Glutamatergic neuron (in vitro differentiated cells): ENCODE results near the gene VPS72. TPM values are rescaled to one million over a fixed set of nuclear protein-coding genes. Genes with fewer than 3 reads are reported as not detected.
"Not testable (repeated sequence)": the region's sequence is repeated elsewhere in the genome, so short reads cannot be mapped to it uniquely, and the experiment has no call there.

ENCODE experiments used
- DNase-seq: peaks from one replicate; pipeline ENCODE4 v3.0.0; 2022
- H3K27ac Mint-ChIP-seq: one replicate; pipeline ENCODE4 v1.8.0; 2020; ENCODE audit warnings: mild to moderate bottlenecking, mixed read lengths, inconsistent platforms; ENCODE audit not compliant: unreplicated experiment
- H3K27me3 Mint-ChIP-seq: one replicate; pipeline ENCODE4 v1.8.0; 2020; ENCODE audit warnings: mild to moderate bottlenecking, moderate library complexity, mixed read lengths, inconsistent platforms; ENCODE audit not compliant: unreplicated experiment
- H3K36me3 Mint-ChIP-seq: one replicate; pipeline ENCODE4 v1.8.0; 2020; ENCODE audit warnings: mild to moderate bottlenecking, mixed read lengths, inconsistent platforms; ENCODE audit not compliant: unreplicated experiment
- H3K4me1 Mint-ChIP-seq: one replicate; pipeline ENCODE4 v1.8.0; 2020; ENCODE audit warnings: mild to moderate bottlenecking, low read depth, mixed read lengths, inconsistent platforms; ENCODE audit not compliant: unreplicated experiment
- H3K4me3 Mint-ChIP-seq: one replicate; pipeline ENCODE4 v1.8.0; 2020; ENCODE audit warnings: mild to moderate bottlenecking, mixed read lengths, inconsistent platforms; ENCODE audit not compliant: unreplicated experiment
- H3K9me3 Mint-ChIP-seq: one replicate; pipeline ENCODE4 v1.8.0; 2020; ENCODE audit warnings: mild to moderate bottlenecking, moderate library complexity, mixed read lengths, inconsistent platforms; ENCODE audit not compliant: unreplicated experiment
- total RNA-seq: library from RNA; stranded (reverse); fragmentation: NEBNext Ultra II Directional; extraction: Animal tissue kit (Norgen Biotek cat#: 25700); gene quantifications from one replicate; pipeline ENCODE4 v1.2.1, GENCODE V29; 2021; ENCODE audit not compliant: unreplicated experiment
- TF ChIP-seq, protein P1 (sequence below): fragments of 200-600 bp; sonication (generic); IDR thresholded peaks from one replicate; pipeline ENCODE4 v1.5.0; 2021; ENCODE audit not compliant: partially characterized antibody, unreplicated experiment

Gene VPS72
- total RNA-seq, 1 donor from 2014 or later: 125 TPM

DNA sequence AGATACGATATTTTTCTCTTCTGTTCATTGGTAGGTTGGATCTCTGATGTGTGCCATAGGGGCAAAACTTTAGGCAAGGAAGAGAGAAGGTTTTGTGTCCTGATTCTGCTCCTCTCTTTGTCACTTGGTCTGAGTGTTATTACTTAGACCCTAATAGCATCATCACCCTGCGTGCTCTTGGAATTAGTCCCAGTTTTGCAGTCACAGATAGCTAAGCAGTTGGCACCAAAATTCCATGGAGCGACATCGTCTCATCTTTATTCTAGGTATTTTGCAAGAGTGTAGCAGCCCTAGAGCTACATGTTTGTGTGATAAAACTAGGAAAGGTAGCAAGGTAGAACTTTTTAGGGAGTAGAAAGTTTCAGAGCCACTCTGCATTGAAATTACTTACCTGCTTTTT lies 32.1 kb upstream of the VPS72 start:
- TF ChIP-seq, protein P1, sequence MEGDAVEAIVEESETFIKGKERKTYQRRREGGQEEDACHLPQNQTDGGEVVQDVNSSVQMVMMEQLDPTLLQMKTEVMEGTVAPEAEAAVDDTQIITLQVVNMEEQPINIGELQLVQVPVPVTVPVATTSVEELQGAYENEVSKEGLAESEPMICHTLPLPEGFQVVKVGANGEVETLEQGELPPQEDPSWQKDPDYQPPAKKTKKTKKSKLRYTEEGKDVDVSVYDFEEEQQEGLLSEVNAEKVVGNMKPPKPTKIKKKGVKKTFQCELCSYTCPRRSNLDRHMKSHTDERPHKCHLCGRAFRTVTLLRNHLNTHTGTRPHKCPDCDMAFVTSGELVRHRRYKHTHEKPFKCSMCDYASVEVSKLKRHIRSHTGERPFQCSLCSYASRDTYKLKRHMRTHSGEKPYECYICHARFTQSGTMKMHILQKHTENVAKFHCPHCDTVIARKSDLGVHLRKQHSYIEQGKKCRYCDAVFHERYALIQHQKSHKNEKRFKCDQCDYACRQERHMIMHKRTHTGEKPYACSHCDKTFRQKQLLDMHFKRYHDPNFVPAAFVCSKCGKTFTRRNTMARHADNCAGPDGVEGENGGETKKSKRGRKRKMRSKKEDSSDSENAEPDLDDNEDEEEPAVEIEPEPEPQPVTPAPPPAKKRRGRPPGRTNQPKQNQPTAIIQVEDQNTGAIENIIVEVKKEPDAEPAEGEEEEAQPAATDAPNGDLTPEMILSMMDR: no peak
- Mint-ChIP-seq H3K9me3 (peaks cover 3% of the 10 kb centered on the region), H3K4me3 (no peak overlapping the region), H3K4me1 (no peaks in the 10 kb centered on the region), H3K27ac (no peak overlapping the region), H3K36me3 (no peaks in the 10 kb centered on the region), H3K27me3 (no peaks in the 10 kb centered on the region)
- DNase-seq: no peak

DNA sequence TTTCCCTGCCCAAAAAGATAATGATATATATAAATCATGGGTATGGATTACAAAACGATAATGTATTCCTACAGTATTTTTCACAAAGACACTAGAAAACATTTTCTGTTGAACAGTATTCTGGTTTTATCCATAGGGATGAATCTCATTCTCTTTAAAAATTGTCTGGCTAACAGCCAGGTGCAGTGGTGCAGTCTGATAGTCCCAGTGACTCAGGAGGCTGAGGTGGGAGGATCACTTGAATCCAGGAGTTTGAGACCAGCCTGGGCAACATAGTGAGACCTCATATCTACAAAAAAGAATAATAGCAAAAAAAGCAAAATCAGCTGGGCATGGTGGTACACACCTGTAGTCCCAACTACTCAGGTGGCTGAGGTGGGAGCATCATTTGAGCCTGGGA lies 31.6 kb upstream of the VPS72 start:
- H3K4me3 Mint-ChIP-seq: no peak overlapping the region
- H3K9me3 Mint-ChIP-seq: peaks cover 3% of the 10 kb centered on the region
- H3K27me3 Mint-ChIP-seq: no peaks in the 10 kb centered on the region
- no peak for DNase-seq
- H3K4me1 Mint-ChIP-seq: no peaks in the 10 kb centered on the region
- no peaks in the 10 kb centered on the region for H3K36me3 Mint-ChIP-seq
- no peak overlapping the region for H3K27ac Mint-ChIP-seq
- TF ChIP-seq, protein P1: no peak

DNA sequence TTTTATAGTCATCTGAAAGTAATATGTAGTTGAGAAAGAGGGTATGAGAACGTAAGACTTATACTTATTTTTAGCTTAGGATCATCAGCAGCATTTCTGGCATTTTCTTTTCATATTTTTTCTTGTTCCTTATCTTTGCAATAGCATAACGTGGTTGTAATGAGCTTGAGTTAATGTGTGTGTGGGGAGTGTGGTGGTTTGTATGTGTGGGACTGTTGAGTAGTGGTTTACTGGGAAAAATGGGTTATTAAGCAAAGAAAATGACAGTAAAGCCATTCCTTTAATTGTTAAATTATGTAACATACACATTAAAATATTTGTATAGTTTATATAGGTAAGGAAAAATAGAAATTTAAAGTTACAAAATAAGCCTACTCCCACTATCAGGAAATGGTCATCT lies 23.6 kb upstream of the VPS72 start:
- H3K36me3 Mint-ChIP-seq: peaks cover 4% of the 10 kb centered on the region
- no peak overlapping the region for H3K27ac Mint-ChIP-seq
- TF ChIP-seq, protein P1: no peak

DNA sequence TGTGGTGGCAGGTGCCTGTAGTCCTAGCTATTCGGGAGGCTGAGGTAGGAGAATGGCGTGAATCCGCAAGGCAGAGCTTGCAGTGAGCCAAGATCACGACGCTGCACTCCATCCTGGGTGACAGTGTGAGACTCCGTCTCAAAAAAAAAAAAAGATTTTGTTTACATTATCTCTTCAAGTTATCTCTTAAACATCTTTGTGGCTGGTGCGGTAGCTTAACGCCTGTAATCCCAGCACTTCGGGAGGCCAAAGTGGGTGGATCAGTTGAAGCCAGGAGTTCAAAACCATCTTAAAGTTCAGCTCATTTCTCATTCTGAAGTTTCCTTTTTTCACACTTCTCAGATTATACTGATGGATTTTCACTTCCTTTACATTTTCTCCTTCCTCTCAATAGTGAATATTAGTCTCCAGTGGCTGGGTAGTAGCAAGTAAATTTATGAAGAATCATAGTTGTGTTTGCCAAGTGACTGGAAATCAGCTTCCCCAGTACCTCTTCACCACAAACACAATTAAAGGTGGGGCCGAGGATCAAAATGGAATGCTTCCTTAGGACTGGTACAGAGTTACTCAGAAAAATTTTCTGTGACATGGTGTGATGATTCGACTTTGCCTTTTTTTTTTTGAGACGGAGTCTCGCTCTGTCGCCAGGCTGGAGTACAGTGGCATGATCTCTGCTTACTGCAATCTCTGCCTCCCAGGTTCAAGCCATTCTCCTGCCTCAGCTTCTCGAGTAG lies 22.1 kb upstream of the VPS72 start:
- H3K36me3 Mint-ChIP-seq: peaks cover 4% of the 10 kb centered on the region
- H3K4me3 Mint-ChIP-seq: no peak overlapping the region
- no peaks in the 10 kb centered on the region for H3K9me3 Mint-ChIP-seq
- H3K4me1 Mint-ChIP-seq: no peaks in the 10 kb centered on the region
- TF ChIP-seq, protein P1: no peak
- peak overlapping the region; percentile 70 for H3K27ac Mint-ChIP-seq
- peaks cover 4% of the 10 kb centered on the region for H3K27me3 Mint-ChIP-seq
- no peak for DNase-seq

More for the DNA sequence above, 23.6 kb upstream of the VPS72 start:
- Mint-ChIP-seq H3K4me1 (no peaks in the 10 kb centered on the region), H3K9me3 (no peaks in the 10 kb centered on the region), H3K27me3 (peaks cover 4% of the 10 kb centered on the region), H3K4me3 (no peak overlapping the region)
- DNase-seq: no peak

DNA sequence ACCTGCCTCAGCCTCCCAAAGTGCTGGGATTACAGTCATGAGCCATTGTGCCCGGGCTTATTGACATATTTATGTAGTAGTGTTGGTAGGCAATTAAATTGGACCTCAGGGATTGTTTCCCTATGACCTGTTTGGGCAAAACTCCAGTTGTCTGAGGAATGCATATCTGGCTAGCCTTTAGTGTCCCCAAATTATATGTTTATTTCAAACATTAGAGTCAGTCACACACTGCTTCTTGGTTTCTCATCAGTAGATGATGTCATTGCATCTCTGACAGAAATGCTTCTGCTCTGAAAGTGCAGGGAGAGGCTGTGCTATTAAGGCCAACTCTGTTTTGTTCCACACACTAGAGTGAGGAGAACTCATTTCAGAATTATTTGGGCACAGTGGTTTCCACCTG lies 20.8 kb upstream of the VPS72 start:
- no peak overlapping the region for H3K27ac Mint-ChIP-seq
- peaks cover 2% of the 10 kb centered on the region for H3K9me3 Mint-ChIP-seq
- DNase-seq: no peak
- TF ChIP-seq, protein P1: no peak
- H3K4me3 Mint-ChIP-seq: no peak overlapping the region
- peaks cover 4% of the 10 kb centered on the region for H3K36me3 Mint-ChIP-seq
- H3K27me3 Mint-ChIP-seq: peaks cover 4% of the 10 kb centered on the region
- H3K4me1 Mint-ChIP-seq: no peaks in the 10 kb centered on the region

DNA sequence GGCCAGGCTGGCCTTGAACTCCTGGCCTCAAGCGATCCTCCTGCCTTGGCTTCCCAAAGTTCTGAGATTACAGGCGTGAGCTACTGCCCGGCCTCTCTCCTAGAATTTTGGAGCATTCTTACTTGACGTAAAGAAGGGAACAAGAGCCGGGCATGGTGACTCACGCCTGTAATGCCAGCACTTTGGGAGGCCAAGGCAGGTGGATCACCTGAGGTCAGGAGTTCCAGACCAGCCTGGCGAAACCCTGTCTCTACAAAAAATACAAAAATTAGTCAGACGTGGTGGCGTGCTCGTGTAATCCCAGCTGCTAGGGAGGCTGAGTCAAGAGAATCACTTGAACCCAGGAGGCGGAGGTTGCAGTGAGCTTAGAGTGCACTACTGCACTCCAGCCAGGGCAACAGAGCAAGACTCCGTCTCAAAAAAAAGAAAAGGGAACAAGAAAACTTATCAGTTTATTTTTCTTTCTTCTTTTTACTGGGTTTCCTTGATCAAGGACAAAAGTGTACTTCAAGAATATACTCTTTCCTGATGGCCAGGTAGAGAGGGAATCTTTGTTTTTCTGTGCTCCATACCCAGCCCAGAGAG lies 15.5 kb upstream of the VPS72 start:
- H3K27ac Mint-ChIP-seq, H3K4me3 Mint-ChIP-seq, H3K27me3 Mint-ChIP-seq, DNase-seq, H3K4me1 Mint-ChIP-seq, H3K36me3 Mint-ChIP-seq, H3K9me3 Mint-ChIP-seq: not testable (repeated sequence)
